PFSK-1 (cell line): ENCODE measurements around the gene SFT2D1.

Source experiments
- FOXP2 ChIP-seq: optimal IDR thresholded peaks from 2 replicates; pipeline ENCODE3; 2011; ENCODE audit warnings: borderline replicate concordance, control low read depth, inconsistent platforms; ENCODE audit not compliant: insufficient read depth; ENCODE audit errors: extremely low read length, extremely low read depth
- POLR2AphosphoS5 ChIP-seq: IDR thresholded peaks from 2 replicates; pipeline ENCODE4 v1.6.1; 2012; ENCODE audit warnings: low read depth, mild to moderate bottlenecking, control low read depth, low read length, moderate library complexity
- REST ChIP-seq, 2 experiments: IDR thresholded peaks; 2 replicates each; pipeline versions ENCODE4 v1.6.1 to v1.8.0; 2011 to 2012; ENCODE audit warnings: low read depth in 2 of 2, low read length in 2 of 2, control low read depth in 1 of 2, inconsistent platforms in 1 of 2, mild to moderate bottlenecking in 1 of 2, moderate library complexity in 1 of 2; ENCODE audit not compliant: insufficient read depth in 1 of 2
- SIN3A ChIP-seq: IDR thresholded peaks from 2 replicates; pipeline ENCODE4 v1.6.1; 2012; ENCODE audit warnings: mild to moderate bottlenecking, low read length, moderate library complexity, borderline replicate concordance; ENCODE audit not compliant: insufficient read depth
- TAF1 ChIP-seq: IDR thresholded peaks from 2 replicates; pipeline ENCODE4 v1.6.1; 2012; ENCODE audit warnings: low read length, control low read depth, borderline replicate concordance; ENCODE audit not compliant: insufficient read depth

The SFT2D1 gene

DNA sequence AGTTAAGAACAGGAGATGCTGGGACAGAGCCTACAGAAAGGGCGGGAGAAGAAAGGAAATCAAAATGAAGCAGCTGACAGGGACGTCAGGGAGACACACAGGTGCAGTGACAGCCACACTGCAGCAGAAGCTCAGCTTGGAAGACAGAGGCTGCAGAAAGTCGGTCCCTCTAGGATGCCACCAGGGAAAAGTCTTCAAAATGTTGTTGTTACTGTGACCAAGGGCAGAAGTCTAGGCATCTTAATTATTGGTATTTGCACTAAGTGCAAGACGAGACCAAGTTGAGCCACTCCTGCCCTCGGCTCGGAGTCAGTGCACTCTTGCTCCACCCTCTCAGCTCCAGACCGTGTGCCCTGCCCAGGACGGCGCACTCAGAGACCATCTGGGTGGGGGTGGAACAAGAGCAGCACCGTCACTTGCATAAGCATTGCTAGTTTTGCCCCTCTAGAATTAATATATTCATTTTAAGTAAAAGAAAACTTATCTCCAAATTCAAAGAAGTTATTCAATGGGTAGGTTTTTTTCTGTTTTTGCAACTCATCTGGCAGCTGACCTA, 36.7 kb downstream of the SFT2D1 start:
- TF ChIP-seq REST (IDR thresholded peaks at IDR 0.05; ENCODE audit: insufficient read depth in 1 of 2, low read depth in 2 of 2, low read length in 2 of 2) (no peak), TAF1 (no peak), FOXP2 (no peak), POLR2AphosphoS5 (no peak), SIN3A (no peak)

GRCh38 chr6:166304106-166304505, 38.2 kb downstream of the SFT2D1 start:
- no peak for TF ChIP-seq FOXP2
- TF ChIP-seq SIN3A: no peak
- TF ChIP-seq TAF1: no peak
- no peak for TF ChIP-seq POLR2AphosphoS5
- no peak; a peak in 1 of 4 replicates for TF ChIP-seq REST (IDR thresholded peaks at IDR 0.05; ENCODE audit: insufficient read depth in 1 of 2, low read depth in 2 of 2, low read length in 2 of 2)

DNA sequence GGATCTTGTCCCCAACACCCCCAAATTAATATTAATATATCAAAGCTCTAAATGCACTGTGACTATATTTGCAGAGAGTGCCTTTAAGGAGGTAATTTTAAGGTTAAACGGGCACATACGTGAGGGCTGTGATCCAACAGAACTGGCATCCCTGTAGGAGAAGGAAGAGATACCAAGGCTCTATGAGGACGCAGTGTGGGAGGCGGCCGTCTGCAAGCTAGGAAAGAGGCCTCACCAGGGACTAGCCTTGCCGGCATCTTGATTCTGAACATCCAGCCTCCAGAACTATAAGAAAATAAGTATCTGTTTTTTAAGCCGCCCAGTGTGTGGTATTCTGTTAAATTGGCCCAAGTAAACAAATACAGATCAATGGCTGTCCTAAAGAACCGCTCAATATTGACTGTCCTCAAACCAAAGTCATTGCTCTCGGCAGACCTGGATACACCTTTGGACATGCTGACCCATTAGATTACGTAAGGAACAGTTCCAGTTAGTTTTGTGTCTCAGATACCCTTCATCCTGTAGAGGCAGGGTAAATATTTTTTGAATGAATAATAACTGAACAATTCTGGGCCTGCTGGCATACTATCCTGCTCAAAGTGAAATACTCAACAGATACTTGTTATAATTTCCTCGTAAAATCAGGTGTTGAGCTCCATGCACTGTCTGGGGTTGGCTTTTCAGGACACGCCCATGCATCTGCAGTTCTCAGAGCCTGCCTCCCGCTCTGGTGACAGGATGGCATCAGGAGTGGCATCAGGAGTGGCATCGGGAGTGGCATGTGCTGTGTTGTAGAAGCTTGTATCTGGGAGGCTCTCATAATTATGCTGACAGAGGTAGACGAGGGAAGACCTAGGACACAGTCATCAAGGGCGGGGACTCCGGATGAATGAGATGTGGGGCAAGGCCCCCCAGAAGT, 40.5 kb downstream of the SFT2D1 start:
- TF ChIP-seq SIN3A (no peak), TAF1 (no peak), POLR2AphosphoS5 (no peak)

DNA sequence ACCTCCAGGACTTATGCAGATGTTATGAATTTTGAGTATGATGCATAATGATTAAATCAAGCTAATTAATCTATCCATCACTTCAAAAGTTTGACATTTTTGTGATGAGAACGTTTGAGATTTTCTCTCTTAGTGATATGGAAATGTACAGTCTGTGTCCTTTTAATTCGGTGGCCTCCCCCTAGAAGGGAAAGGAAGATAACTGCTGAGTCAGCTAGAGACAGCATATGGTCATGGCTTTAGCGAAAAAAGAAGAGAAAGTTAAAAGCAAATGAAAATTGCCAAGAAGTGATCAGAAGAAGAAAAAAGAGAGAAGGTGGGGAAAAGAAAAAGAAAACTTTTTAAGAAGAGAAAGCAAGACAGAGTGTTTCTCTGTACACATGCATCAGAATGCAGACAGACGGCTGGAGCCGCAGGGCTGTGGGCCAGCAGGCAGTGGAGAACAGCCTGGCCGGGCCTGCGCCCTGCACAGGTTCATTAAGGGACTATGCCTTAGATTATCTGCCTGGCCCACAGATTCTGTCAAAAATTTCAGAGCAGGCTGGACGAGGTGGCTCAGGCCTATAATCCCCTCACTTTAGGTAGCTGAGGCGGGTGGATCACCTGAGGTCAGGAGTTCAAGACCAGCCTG, 41.9 kb downstream of the SFT2D1 start:
- no peak for TF ChIP-seq FOXP2
- TF ChIP-seq REST (IDR thresholded peaks at IDR 0.05; ENCODE audit: insufficient read depth in 1 of 2, low read depth in 2 of 2, low read length in 2 of 2): no peak
- TF ChIP-seq SIN3A: no peak
- TF ChIP-seq TAF1: no peak
- no peak for TF ChIP-seq POLR2AphosphoS5

DNA sequence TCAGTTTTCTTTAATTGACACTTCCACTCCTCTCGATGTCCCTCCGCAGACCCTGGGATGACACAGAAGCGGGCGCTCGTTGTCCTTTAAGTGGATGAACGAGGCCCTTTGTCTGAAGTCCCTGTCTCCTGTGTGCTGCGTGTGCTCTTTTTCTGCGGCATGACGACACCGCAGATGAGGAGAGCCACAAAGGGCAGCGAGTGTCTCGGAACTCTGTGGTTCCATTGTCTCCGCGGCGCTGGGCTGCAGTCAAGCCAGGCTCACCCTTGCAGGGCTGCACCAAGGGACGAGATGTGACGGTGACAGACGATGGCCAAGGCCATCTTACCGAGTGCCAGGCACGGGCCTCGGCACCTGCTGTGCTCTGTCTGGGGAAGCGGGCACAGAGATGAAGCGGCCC, 44.7 kb downstream of the SFT2D1 start:
- TF ChIP-seq FOXP2 (no peak), TAF1 (no peak), REST (IDR thresholded peaks at IDR 0.05; ENCODE audit: insufficient read depth in 1 of 2, low read depth in 2 of 2, low read length in 2 of 2) (no peak), SIN3A (no peak), POLR2AphosphoS5 (no peak)
